Measurements from ENCODE around the gene NXPE3.
"Not testable (repeated sequence)": the region's sequence is repeated elsewhere in the genome, so short reads cannot be mapped to it uniquely, and the experiment has no call there.

NXPE3 gene

GRCh38 chr3:101861789-101862415 is 82.9 kb downstream of the NXPE3 start:
- no peak; the same call in 2 of the 3 replicates for ATAC-seq
- TF ChIP-seq ZC3H10 (CRISPR knock-in tag; IDR thresholded peaks at IDR 0.05) (peak; percentile 77), RARB (CRISPR knock-in tag; IDR thresholded peaks at IDR 0.05) (peak; percentile 6; the same call in 1 of the 2 replicates), ZNF8 (CRISPR knock-in tag; IDR thresholded peaks at IDR 0.05) (no peak), ARNTL (CRISPR knock-in tag; IDR thresholded peaks at IDR 0.05; ENCODE audit: borderline replicate concordance, low read depth) (no peak), ESRRG (CRISPR knock-in tag; IDR thresholded peaks at IDR 0.05) (0 out of 2 replicates have a peak, but pooled peaks have one; percentile 48), ZFP30 (CRISPR knock-in tag; IDR thresholded peaks at IDR 0.05) (no peak), PATZ1 (CRISPR knock-in tag; IDR thresholded peaks at IDR 0.05; ENCODE audit: borderline replicate concordance) (peak; percentile 33; the same call in 1 of the 2 replicates), CSDC2 (CRISPR knock-in tag; IDR thresholded peaks at IDR 0.05) (no peak), PPARA (CRISPR knock-in tag; IDR thresholded peaks at IDR 0.05; ENCODE audit: borderline replicate concordance) (no peak)
- TF ChIP-seq, protein P1, sequence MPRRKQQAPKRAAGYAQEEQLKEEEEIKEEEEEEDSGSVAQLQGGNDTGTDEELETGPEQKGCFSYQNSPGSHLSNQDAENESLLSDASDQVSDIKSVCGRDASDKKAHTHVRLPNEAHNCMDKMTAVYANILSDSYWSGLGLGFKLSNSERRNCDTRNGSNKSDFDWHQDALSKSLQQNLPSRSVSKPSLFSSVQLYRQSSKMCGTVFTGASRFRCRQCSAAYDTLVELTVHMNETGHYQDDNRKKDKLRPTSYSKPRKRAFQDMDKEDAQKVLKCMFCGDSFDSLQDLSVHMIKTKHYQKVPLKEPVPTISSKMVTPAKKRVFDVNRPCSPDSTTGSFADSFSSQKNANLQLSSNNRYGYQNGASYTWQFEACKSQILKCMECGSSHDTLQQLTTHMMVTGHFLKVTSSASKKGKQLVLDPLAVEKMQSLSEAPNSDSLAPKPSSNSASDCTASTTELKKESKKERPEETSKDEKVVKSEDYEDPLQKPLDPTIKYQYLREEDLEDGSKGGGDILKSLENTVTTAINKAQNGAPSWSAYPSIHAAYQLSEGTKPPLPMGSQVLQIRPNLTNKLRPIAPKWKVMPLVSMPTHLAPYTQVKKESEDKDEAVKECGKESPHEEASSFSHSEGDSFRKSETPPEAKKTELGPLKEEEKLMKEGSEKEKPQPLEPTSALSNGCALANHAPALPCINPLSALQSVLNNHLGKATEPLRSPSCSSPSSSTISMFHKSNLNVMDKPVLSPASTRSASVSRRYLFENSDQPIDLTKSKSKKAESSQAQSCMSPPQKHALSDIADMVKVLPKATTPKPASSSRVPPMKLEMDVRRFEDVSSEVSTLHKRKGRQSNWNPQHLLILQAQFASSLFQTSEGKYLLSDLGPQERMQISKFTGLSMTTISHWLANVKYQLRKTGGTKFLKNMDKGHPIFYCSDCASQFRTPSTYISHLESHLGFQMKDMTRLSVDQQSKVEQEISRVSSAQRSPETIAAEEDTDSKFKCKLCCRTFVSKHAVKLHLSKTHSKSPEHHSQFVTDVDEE (CRISPR knock-in tag; IDR thresholded peaks at IDR 0.05), result no peak
- TF ChIP-seq, protein P2, sequence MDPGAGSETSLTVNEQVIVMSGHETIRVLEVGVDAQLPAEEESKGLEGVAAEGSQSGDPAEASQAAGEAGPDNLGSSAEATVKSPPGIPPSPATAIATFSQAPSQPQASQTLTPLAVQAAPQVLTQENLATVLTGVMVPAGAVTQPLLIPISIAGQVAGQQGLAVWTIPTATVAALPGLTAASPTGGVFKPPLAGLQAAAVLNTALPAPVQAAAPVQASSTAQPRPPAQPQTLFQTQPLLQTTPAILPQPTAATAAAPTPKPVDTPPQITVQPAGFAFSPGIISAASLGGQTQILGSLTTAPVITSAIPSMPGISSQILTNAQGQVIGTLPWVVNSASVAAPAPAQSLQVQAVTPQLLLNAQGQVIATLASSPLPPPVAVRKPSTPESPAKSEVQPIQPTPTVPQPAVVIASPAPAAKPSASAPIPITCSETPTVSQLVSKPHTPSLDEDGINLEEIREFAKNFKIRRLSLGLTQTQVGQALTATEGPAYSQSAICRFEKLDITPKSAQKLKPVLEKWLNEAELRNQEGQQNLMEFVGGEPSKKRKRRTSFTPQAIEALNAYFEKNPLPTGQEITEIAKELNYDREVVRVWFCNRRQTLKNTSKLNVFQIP (CRISPR knock-in tag; IDR thresholded peaks at IDR 0.05; ENCODE audit: borderline replicate concordance, low read depth), result no peak

DNA sequence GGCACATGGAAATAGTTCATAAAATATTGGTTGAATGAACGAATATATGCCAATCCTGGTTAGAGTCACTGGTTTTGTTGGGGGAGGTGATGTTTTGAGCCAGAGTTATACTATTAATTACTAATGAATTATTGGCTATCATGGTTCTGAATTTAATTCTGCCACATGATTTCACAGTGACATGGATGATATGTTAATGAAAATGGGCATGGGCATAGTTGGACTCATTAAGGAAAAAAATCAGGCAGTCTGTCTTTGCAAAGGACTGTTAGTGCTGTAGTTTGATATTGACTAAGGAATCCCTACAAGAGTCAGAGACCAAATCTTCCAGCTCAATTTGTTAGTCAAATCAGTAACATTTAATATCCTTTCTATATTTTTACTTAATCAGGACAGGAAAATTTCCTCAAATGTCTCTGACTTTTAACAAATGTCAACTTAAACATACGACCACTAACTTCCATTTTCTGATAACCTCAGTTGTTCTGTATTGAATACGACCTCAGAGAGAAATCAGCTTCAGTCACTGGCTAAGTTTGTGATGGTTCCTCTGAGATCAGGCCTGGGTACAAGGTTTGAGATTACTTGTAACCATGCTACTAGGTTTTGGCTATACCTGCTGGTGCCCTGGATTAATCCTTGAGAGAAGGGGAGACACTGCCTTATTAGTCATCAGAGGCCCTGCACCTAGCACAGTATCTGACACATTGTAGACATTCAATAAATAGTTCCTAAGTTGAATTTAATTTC is 83.6 kb downstream of the NXPE3 start:
- TF ChIP-seq ISL1 (CRISPR knock-in tag; IDR thresholded peaks at IDR 0.05), result no peak
- TF ChIP-seq PATZ1 (CRISPR knock-in tag; IDR thresholded peaks at IDR 0.05; ENCODE audit: borderline replicate concordance), result peak; percentile 9; the same call in 1 of the 2 replicates
- TF ChIP-seq ZC3H10 (CRISPR knock-in tag; IDR thresholded peaks at IDR 0.05), result peak; percentile 43; the same call in 1 of the 2 replicates
- no peak for TF ChIP-seq RARB (CRISPR knock-in tag; IDR thresholded peaks at IDR 0.05)
- peak; percentile 6; the same call in 1 of the 2 replicates for TF ChIP-seq ESRRG (CRISPR knock-in tag; IDR thresholded peaks at IDR 0.05)
- ATAC-seq, result peak; percentile 15

DNA sequence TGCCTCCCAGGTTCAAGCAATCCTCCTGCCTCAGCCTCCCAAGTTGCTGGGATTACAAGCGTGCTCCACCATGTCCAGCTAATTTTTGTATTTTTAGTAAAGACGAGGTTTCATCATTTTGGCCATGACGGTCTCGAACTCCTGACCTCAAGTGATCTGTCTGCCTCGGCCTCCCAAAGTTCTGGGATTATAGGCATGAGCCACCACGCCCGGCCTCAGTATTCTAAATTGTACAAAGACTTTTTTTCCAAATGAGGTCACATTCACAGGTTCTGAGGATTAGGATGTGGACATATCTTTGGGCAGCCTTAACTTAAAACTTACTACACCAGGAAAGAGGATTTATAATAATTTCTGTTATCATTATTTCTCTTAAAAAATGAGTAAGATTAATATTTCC is 85.9 kb downstream of the NXPE3 start:
- ATAC-seq, result not testable (repeated sequence)

- ATAC-seq, result peak; percentile 10
- TF ChIP-seq PATZ1 (CRISPR knock-in tag; IDR thresholded peaks at IDR 0.05; ENCODE audit: borderline replicate concordance) (peak; percentile 67; the same call in 1 of the 2 replicates), ISL1 (CRISPR knock-in tag; IDR thresholded peaks at IDR 0.05) (peak; percentile 93), TCF4 (CRISPR knock-in tag; IDR thresholded peaks at IDR 0.05; ENCODE audit: borderline replicate concordance) (peak; percentile 85), BACH2 (CRISPR knock-in tag; IDR thresholded peaks at IDR 0.05; ENCODE audit: borderline replicate concordance) (no peak)
- TF ChIP-seq, protein P1 (CRISPR knock-in tag; IDR thresholded peaks at IDR 0.05), result peak; percentile 59; the same call in 1 of the 2 replicates
- TF ChIP-seq, protein P3, sequence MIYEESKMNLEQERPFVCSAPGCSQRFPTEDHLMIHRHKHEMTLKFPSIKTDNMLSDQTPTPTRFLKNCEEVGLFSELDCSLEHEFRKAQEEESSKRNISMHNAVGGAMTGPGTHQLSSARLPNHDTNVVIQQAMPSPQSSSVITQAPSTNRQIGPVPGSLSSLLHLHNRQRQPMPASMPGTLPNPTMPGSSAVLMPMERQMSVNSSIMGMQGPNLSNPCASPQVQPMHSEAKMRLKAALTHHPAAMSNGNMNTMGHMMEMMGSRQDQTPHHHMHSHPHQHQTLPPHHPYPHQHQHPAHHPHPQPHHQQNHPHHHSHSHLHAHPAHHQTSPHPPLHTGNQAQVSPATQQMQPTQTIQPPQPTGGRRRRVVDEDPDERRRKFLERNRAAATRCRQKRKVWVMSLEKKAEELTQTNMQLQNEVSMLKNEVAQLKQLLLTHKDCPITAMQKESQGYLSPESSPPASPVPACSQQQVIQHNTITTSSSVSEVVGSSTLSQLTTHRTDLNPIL (CRISPR knock-in tag; IDR thresholded peaks at IDR 0.05; ENCODE audit: low read depth), result 0 out of 2 replicates have a peak, but pooled peaks have one; percentile 56
These were observed 86.9 kb downstream of the NXPE3 start for GRCh38 chr3:101865751-101866509.

Data from SK-N-SH treated with all-trans-retinoic acid at 6 μM for 48 hours (cell line).